Right lobe of liver (tissue), 6 donors: Measurements from ENCODE around the gene SLC15A5. TPM values are rescaled to one million over a fixed set of nuclear protein-coding genes. Genes with fewer than 3 reads are reported as not detected.

Experiments used
- ATAC-seq, 4 donors: fragments of 200-7000 bp; cut with Tn5 transposase; one replicate each; pipeline ENCODE4 v1.9.1; 2020; ENCODE audit warnings: mild to moderate bottlenecking in 4 of 4, moderate library complexity in 4 of 4
- DNase-seq, 3 donors: peaks; one replicate each; pipeline ENCODE4 v3.0.0-alpha.2; 2020
- H3K27ac ChIP-seq, 3 donors: fragments of 200-600 bp; one replicate each; pipeline ENCODE4 v1.8.0; 2022
- H3K27me3 ChIP-seq, 2 donors: fragments of 200-600 bp; one replicate each; pipeline ENCODE4 v1.8.0; 2022
- H3K36me3 ChIP-seq, 4 donors: fragments of 200-600 bp; sonication (generic) in 1 of 4; one replicate each; pipeline versions ENCODE4 v1.5.1 to v1.8.0; 2017 to 2022; ENCODE audit warnings: control low read depth in 1 of 4
- H3K4me1 ChIP-seq, 4 donors: fragments of 200-600 bp; sonication (generic) in 1 of 4; one replicate each; pipeline versions ENCODE4 v1.5.1 to v1.8.0; 2017 to 2022; ENCODE audit warnings: control low read depth in 1 of 4
- H3K4me3 ChIP-seq, 3 donors: fragments of 200-600 bp; one replicate each; pipeline ENCODE4 v1.8.0; 2022
- H3K9me3 ChIP-seq, 4 donors: fragments of 200-600 bp; sonication (generic) in 1 of 4; one replicate each; pipeline versions ENCODE4 v1.5.1 to v1.8.0; 2017 to 2022; ENCODE audit warnings: control low read depth in 1 of 4
- POLR2A ChIP-seq: fragments of 450-650 bp; IDR thresholded peaks from one replicate; pipeline ENCODE4 v1.6.1; 2017; ENCODE audit warnings: antibody characterized with exemption, mild to moderate bottlenecking
- WGBS: methylation state at CpG from one replicate; pipeline ENCODE4 v1.1.6; 2018; ENCODE audit warnings: low coverage, low lambda C conversion rate; ENCODE audit not compliant: insufficient coverage; ENCODE audit errors: missing lambda C conversion rate; 5-methylcytosine and 5-hydroxymethylcytosine counted together
- intact Hi-C, 2 donors: fragments of 100-400 bp; cut with DNase I; formaldehyde crosslinking; loops; one replicate each; pipeline versions ENCODE4 v1.11.2 to v1.14.1; 2022
- total RNA-seq, 6 experiments: library from RNA; depleted of rRNA in 2 of 6; stranded (reverse); fragments of >200 nt in 2 of 6; fragmentation: NEBNext Ultra II Directional in 3 of 6; extraction: Animal tissue kit (Norgen Biotek cat#: 25700) in 3 of 6; gene quantifications; one replicate each; pipeline versions ENCODE4 v1.1.0 to v1.2.4, GENCODE V29; 2016 to 2023
- TF ChIP-seq, protein P1 (sequence below), 4 donors: fragments of 200-600 bp in 3 of 4; fragments of 450-650 bp in 1 of 4; IDR thresholded peaks; one replicate each; pipeline versions ENCODE4 v1.5.1 to v1.8.0; 2016 to 2022; ENCODE audit warnings: antibody characterized with exemption in 4 of 4, mild to moderate bottlenecking in 2 of 4
- donor health status: DM: no; HTN: yes; CAD: no.
- donor health status: DM: no; HTN: no; CAD: no.
- donor health status: DM: no; HTN: no; CAD: no.
- donor health status: DM: no; HTN: yes; CAD: no.
- donor health status: DM: no; HTN: yes; CAD: no.

Gene SLC15A5
- total RNA-seq, 6 experiments from 2014 or later, result not detected

DNA sequence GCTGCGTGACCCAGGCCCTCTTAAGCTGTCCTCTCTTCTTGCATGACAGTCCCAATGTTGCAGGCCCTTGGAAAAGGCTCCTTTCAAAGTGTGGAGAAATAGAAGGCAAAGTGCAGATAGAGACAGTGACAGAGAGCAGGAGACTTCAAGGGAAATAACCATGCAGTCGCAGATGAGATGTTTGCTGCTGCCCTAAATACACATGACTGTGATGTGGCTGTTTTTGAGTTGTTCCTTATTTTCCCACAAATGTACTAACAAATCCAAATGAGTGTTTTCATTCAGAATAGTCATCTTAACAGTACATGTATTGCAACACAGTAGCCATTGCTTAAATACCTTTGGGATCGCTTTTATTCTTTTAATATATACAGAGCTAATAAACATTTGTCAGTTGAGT is 101.6 kb downstream of the SLC15A5 start:
- Histone ChIP-seq H3K27ac (no peak overlapping the region), H3K27me3 (no peaks in the 10 kb centered on the region), H3K4me1 (no peaks in the 10 kb centered on the region), H3K36me3 (no peaks in the 10 kb centered on the region), H3K4me3 (no peak overlapping the region), H3K9me3 (no peaks in the 10 kb centered on the region)
- 71% methylated on average over 3 of the region's 3 CpGs for WGBS
- DNase-seq (no peak), ATAC-seq (no peak)
- intact Hi-C loops, result no loop called here
- TF ChIP-seq, protein P1, sequence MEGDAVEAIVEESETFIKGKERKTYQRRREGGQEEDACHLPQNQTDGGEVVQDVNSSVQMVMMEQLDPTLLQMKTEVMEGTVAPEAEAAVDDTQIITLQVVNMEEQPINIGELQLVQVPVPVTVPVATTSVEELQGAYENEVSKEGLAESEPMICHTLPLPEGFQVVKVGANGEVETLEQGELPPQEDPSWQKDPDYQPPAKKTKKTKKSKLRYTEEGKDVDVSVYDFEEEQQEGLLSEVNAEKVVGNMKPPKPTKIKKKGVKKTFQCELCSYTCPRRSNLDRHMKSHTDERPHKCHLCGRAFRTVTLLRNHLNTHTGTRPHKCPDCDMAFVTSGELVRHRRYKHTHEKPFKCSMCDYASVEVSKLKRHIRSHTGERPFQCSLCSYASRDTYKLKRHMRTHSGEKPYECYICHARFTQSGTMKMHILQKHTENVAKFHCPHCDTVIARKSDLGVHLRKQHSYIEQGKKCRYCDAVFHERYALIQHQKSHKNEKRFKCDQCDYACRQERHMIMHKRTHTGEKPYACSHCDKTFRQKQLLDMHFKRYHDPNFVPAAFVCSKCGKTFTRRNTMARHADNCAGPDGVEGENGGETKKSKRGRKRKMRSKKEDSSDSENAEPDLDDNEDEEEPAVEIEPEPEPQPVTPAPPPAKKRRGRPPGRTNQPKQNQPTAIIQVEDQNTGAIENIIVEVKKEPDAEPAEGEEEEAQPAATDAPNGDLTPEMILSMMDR (IDR thresholded peaks at IDR 0.05), result no peak

DNA sequence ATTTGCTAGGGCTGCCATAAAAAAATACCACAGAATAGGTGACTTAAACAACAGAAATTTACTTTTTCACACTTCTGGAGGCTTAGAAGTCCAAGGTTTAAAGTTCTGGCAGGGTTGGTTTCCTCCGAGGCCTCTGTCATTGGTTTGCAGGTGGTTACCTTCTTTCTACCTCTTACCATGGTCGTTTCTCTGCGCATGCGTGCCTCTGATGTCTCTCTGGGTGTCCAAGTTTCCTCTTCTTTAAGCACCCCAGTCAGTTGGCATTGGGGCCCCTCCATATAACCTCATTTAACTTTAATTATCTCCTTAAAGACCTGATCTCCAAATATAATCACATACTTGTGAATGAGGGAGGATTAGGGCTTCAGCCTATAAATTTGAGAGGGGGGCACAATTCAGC is 103.2 kb downstream of the SLC15A5 start:
- H3K9me3 ChIP-seq, result no peaks in the 10 kb centered on the region
- no peak overlapping the region for H3K27ac ChIP-seq
- H3K36me3 ChIP-seq, result no peaks in the 10 kb centered on the region
- DNase-seq (no peak), ATAC-seq (no peak)
- no peak overlapping the region for H3K4me3 ChIP-seq
- TF ChIP-seq, protein P1 (IDR thresholded peaks at IDR 0.05), result no peak
- TF ChIP-seq POLR2A, result no peak
- H3K27me3 ChIP-seq, result no peaks in the 10 kb centered on the region
- H3K4me1 ChIP-seq, result no peaks in the 10 kb centered on the region
- intact Hi-C loops, result no loop called here
- WGBS, result 90% methylated on average over 4 of the region's 4 CpGs

DNA sequence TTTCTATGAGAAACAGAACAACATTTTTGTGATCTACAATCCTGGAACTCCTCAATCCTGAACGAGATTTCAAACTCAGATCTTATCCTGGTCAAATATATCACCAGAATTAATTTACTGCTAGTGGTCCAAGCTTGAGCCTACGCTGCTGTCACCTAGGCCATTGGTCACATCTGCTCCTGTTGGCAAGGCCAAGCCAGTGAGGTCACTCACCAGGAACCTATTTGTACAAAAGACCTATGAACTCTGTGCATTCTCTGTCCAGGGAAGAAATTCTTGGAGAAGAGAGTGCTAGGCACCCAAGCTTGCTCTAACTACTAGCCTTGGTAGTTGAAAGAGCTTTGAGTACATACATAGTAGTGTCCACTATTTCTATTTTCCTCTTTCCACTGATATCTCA is 106.1 kb downstream of the SLC15A5 start:
- DNase-seq (peak in 1 of 3 donors; percentile 25), ATAC-seq (peak in 3 of 4 donors; percentile 34 to 79 (median 69))
- H3K27me3 ChIP-seq, result no peaks in the 10 kb centered on the region
- intact Hi-C loops, result no loop called here
- WGBS, result 62% methylated on average over 2 of the region's 2 CpGs
- no peak overlapping the region for H3K27ac ChIP-seq
- peaks cover 0 to 9% (median 3%) of the 10 kb centered on the region in 4 donors for H3K4me1 ChIP-seq
- H3K9me3 ChIP-seq, result no peaks in the 10 kb centered on the region
- no peaks in the 10 kb centered on the region for H3K36me3 ChIP-seq
- TF ChIP-seq, protein P1 (IDR thresholded peaks at IDR 0.05), result no peak
- no peak for TF ChIP-seq POLR2A
- H3K4me3 ChIP-seq, result no peak overlapping the region

DNA sequence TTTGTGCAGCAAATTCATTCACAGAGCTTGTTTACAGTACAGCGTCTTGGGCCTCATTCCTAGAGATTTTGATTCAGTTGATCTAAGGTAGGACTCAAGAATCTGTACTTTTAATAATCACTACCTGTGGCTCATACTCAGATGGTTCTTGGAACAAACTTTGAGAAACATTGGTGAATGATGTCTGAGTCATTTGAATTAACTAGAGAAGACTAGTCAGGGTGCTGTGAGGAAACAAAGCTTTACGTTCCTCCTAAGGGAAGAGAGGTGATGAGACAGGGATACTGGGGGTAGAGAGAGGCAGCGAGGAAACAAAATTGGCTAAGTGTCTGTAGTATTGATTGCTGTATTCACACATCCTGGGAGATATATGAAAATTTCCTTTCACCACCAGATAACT is 109.4 kb downstream of the SLC15A5 start:
- no peaks in the 10 kb centered on the region for H3K36me3 ChIP-seq
- peaks cover 0 to 18% (median 7%) of the 10 kb centered on the region in 4 donors for H3K4me1 ChIP-seq
- H3K9me3 ChIP-seq, result no peaks in the 10 kb centered on the region
- ATAC-seq (no peak), DNase-seq (no peak)
- H3K4me3 ChIP-seq, result no peak overlapping the region
- intact Hi-C loops, result no loop called here
- H3K27me3 ChIP-seq, result no peaks in the 10 kb centered on the region
- WGBS, result 77% methylated on average over 3 of the region's 3 CpGs
- H3K27ac ChIP-seq, result no peak overlapping the region
- TF ChIP-seq, protein P1 (IDR thresholded peaks at IDR 0.05), result no peak
- no peak for TF ChIP-seq POLR2A
